ENCODE measurements around the gene MAN1C1.
"Not testable (repeated sequence)": the region's sequence is repeated elsewhere in the genome, so short reads cannot be mapped to it uniquely, and the experiment has no call there.

The MAN1C1 gene

DNA sequence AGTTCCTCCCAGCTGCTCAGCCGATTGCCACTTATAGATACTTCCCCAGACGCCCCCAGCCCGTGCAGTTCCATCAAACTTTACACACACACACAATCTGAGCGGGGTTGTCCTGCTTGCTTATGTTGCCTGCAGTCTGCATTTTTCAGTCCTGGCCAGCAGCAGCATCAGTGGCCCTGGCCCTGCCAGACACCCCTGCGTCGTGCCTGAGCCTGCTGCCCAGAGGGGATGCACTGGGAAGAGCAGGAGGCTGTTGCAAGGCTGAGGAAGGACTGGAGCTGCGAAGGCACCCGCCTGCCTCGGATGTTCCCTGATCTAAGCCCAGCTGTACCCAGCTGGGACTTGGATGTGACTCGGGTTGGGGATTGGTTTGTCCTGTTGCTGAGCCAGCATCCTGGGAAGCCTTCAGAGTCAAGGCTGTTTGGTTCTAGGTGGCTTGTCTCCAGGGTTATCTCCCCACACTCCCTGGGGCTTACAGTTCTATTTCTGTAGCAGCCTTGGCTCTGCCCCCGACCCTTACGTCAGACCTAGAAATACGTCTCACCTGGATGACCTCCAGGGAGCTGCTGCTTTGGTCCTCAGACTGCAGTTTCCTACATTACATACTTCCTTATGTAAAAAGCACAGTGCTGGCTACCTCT, 42.3 kb downstream of the MAN1C1 start:
- DNase-seq: no peak

DNA sequence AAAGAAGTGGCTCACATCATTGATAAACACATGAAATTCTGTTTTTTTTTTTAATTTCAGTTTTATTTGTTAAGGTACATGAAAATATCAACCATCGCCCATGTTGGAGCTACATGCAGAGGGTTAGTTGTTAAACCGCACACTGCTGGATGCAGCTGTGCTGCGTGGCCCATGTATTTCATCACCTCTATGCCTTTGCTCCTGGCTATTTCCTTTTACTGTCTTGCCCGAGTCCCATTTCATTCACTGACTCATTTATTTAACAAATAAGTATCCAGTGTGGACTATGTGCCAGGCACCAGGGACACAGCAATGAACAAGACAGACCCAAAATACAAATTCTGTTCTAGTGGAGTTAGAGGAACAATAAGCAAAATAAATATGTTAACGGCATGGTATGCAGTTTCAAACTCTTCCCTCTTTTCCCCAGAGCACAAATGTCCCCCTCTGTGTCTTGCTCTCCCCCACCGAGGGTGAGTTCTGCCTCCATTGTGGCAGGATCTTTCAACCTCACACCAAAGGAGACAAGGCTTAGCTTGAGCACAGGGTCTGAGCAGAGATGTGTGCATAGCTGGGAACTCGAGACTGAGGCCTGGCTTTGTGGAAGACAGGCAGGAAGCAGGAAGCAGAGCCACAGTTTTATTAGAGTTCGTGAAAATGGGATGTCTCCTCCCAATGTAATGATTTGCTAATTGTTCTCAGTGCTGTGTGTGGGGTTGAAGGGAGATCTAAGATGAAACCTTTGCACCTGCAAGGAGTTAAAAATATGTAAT, 44.6 kb downstream of the MAN1C1 start:
- no peak for DNase-seq

DNA sequence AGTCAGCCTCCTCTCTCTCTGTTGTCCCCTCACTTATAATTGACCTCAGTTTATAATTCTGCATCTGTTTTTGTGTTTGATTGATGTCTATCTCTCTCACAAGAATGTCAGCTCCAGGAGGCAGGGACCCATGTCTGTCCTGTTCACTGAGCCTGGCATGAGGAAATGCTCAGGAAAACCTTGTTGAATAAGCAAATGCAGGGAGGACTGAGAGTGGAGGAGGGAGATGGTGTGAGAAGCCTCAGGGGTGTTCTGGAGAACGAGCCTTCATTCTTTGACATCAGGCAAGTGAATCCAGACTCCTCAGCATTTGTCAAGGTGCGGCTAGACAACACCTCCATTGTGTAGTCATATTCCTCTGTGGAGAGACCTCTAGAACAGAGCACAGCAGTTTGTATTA, 45.5 kb downstream of the MAN1C1 start:
- no peak for DNase-seq

DNA sequence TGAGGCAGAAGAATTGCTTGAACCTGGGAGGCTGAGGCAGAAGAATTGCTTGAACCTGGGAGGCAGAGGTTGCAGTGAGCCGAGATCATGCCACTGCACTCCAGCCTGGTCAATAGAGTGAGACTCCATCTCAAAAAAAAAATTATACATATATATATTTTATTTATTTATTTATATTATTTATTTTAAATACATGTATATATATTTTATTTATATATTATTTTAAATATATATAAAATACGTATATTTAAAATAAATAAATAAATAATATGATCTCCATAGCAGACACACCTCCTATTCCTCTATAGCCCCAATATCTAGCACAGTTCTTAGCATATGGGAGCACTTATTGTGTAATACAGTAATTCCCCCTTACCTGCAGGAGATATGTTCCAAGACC, 46.4 kb downstream of the MAN1C1 start:
- not testable (repeated sequence) for DNase-seq

DNA sequence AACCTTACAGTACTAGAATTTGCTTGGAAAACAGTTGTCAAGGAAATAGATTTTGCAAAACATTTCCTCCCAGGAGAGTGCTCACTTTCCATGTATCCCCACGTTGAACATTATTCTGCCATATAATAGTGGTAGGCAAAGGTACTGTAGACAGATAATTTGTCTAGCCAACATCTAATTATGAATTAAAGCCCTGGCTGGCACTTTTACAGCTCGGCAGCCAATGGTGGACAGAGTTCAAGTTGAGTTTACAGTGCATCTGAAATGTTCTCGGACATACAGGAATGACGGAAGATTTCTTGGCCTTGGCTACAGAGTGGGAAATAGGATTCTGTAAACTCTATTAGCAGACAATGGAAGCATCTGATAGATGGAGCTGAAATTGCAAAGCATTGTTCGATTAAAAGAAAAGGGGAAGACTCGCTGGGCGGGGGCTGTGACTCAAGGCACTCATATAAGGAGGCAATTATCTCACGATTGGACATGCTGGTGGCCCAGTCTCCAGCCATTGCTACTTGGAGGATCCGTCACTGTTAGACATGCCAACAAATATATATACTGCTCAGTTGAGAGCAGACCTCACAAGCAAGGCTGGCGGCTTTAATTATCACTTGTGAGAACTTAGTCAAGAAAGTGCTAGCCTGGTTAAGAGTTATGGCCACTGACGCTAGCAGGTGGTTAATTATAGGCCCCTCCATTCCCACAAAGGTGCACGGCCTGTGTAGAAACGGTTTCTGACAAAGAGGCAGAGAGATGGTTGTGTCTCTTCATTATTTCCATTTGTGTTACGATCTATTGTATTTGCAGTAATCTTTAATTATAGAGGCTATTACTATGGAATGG, 48.0 kb downstream of the MAN1C1 start:
- no peak for DNase-seq

DNA sequence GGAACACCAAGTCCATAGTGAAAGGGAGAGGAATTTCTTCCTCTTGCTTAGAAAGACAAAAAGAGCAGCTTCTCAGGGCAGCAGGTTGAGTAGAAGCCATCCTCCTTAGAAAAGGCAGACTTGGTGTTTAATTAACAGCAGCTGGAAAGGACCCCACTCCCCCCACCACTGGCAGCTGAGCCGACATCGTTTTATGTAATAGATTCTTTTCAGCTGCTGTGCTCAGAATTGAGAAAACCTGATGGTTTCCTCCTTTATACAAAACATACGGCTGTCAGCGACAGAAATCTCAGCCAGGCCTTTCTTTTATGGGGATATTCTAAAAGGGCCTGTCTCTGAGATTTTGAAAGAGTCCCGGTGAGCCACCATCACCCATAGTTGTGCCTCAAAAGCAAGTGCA, 49.9 kb downstream of the MAN1C1 start:
- DNase-seq: no peak

DNA sequence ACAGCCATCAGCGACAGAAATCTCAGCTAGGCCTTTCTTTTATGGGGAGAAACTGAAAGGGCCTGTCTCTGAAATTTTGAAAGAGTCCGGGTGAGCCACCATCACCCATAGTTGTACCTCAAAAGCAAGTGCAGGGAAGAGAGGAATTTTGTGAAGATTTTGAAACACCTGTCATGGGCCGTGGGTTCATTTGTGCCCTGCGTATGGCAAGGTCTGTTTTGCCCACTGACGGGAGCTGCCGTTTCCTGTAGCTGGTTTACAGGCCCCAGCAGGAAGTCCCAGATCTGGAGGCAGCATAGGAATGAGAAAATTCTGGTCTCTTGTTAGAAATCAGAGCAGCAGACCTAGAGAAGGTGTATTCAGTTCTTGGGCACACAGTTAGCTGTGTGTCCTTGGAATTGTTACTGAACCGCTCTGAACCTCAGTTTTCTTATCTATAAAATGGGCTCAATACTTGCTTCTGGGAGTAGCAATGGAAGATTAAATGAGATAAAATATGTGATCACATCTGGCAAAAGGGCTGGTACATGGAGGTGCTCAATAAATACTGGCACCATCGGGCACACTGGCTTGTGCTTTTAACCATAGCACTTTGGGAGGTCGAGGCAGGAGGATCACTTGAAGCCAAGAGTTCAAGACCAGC, 52.5 kb downstream of the MAN1C1 start:
- DNase-seq: peak in 3 of 6 experiments; percentile 13 to 49 (median 27)

DNA sequence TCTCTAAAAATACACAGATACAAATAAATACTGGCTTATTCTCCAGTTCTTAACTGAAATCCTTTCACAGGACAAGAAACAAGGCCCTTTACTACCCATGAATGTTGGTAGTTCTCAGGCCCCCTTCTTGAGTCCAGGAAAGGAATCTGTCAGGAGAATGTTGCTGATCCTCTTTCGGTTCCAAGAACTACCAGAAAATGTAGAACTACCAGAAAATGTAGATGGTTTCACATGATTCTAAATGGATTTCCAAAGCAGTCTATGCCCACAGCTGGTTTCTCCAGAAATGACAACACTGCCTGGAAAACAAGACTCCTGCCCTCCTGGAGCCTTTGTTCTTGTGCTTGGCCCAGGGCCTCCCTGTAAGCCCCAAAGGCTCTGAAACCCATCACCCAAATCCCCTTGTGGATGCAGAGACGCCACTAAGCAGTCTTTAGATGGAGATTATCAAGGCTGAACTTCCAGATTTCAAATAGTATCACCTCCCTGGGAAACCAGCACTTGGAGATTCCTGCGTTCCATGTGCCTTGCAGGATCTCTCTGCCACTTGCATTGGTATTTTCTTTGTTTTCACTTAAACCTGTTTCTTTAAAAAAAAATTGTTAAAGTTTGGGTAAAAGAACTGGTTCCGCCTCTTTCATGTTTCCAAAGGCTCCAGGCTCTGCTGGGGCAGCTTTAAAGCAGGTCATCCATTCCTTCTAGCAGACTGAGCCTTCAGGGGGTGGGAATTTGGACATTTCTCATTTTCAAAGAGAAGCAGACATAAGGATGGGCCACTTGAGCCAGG, 53.4 kb downstream of the MAN1C1 start:
- no peak for DNase-seq

DNA sequence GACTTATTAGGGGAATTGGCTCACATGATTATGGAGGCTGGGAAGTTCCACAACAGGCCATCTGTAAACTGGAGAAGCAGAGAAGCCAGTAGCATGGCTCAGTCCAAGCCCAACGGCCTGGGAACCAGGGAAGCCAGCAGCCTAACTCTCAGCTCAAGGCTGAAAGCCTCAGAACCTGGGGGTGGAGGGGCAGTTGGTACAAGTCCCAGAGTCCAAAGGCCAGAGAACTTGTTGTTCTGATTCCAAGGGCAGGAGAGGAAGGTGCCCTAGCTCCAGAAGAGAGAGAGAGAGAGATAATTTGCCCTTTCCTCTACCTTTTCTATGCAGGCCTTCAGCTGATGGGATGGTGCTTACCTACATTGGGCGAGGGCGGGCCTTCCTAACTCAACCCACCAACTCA, 55.3 kb downstream of the MAN1C1 start:
- no peak for DNase-seq

DNA sequence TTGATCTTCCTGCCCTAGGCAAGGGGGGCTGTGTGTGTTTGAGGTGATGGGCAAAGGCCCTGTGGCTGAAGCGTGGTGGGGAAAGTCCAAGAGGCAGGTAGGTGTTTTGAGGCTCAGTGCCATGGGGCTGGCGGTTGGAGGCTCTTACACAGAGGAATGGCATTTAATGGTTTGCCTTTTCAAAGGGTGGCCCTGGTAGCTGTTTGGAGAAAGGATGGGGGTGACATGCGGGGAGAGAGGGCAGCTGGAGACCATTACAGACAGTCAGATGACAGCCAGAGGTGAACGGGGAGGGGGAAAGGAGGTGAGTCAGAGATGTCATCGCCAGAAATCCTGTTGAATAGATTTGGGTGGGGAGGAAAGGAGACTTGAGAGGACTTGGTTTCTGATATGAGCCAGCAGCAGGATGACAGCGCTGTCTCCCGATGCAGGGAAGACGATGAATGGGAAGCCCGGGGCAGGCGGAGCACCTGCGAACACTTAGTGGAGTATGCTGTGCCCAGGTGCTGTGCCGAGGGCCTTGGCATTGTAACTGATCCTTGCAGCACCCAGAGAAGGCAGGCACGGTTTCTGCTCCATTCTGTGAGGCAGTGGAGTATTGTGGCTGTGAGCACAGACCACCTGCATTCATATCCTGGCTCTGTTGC, 56.3 kb downstream of the MAN1C1 start:
- no peak for DNase-seq

DNA sequence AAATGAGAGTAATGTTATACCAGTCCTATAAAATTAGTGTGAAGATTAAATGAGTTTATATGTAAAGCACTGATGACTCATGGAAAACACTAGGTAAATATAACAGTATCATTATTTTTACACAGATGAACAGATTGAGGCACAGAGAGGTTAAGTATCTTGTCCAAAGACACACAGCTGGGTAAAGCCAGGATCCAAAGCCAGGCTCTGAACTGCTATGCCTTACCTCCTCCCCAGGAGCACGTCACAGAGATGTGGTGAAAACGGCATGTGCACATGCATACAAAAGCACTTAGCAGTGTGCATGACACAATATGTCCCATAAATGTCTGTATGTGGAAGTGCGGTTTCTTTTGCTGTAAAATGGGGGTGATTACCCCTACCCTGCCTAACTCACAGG, 56.9 kb downstream of the MAN1C1 start:
- peak in 1 of 6 experiments; percentile 10 for DNase-seq

DNA sequence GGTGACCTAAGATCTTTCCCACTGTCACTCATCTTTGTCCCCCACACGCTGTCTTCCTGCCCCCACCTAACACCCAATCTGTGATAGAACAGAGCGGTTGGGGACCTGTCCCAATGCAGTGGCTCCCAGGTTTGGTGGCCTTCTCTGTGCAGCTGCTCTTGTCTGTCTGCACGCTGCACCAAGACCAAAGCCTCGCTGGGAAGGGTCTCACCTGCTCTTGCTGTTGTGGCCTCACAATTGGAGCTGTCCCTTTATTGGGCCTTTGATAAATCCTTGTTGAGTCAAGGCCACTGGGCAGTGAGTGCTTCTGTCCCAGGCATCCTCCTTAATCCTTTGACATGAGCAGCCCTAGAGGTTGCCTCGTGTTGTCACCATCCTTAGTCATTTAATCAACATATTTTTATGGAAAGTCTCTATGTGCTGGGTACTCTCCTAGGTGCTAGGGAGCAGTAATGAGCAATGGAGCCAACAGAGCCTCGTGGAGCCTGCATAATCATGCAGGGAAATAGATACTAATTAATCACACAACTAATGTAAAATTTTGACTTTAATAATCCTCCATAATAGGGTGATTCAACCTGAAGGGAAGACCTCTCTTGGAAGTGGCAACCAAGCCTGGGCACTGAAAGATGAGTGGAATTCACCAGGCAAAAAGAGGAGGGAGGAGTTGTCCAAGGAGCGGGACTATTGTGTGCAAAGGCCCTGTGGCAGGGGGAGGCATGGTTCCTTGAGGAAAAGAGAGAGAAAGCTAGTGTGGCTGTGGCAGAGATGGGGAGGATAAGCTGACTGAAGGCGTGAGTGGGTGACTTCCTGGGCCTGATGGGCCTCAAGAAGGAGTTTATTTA, 57.6 kb downstream of the MAN1C1 start:
- no peak for DNase-seq

DNA sequence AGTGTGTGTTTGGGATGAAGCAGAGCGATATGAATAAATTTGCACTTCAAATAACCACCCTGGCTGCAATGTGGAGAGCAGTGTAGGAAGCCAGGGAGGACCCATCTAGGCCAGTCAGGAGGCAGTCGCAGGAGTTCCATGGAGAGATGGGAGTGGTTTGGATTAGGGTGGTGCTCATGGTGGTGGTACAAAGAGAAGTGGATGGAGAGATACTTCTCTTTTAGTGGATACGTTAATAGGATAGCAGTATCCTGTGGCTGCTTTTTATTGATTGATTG, 58.2 kb downstream of the MAN1C1 start:
- DNase-seq: no peak

DNA sequence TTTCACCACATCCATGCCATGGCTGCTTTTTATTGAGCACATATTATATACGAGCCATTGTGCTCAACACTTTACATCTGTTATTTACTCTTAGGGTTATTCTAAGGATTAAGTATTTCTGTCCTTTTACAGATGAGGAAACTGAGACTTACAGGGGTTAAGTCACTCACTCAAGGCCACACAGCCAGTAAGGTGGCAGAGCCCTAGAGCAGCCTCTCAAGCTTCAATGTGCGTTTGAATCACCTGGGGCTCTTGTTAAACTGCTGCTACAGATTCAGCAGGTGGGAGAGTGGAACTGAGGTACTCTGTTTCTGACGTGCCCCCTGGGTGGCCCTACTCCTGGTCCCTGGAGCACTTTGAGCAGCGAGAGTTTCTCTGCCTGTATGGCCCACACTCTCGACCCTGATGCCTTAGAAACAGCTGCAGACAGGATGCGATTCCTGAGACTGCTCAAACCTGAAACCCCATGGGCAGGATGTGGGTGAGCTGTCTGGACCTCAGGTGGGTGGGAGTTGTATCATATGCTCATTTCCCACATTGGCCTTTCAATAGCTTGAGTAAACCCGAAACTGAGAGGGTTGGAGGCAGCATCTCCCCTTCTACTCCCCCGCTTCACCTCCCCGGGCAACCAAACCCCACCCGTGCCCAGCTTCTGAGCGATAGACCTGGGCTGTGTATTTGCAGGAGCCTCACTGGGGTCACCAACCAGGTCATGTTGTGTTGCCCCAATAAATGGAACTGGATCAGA, 59.3 kb downstream of the MAN1C1 start:
- peak; percentile 51 to 89 (median 68) for DNase-seq

DNA sequence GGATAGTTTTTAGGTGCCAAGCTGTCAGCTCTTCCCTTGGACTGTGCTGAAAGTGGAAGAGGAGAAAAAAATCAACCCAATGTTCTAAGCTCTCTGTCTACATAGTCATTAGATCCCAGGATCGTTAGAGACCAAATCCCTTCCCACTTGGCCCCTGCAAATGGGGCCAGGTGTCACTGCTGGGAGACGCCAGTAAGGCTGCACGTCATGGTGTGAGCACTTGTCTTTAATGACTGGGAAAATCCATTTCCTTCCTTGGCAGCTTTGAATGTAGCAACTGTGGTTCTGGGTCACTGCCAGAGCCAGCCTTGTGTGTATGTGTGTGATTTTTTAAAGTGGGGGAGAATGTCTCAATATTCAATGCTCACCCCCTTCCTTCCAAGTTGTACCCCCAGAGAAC, 59.9 kb downstream of the MAN1C1 start:
- DNase-seq: peak in 2 of 6 experiments; percentile 11 to 60

DNA sequence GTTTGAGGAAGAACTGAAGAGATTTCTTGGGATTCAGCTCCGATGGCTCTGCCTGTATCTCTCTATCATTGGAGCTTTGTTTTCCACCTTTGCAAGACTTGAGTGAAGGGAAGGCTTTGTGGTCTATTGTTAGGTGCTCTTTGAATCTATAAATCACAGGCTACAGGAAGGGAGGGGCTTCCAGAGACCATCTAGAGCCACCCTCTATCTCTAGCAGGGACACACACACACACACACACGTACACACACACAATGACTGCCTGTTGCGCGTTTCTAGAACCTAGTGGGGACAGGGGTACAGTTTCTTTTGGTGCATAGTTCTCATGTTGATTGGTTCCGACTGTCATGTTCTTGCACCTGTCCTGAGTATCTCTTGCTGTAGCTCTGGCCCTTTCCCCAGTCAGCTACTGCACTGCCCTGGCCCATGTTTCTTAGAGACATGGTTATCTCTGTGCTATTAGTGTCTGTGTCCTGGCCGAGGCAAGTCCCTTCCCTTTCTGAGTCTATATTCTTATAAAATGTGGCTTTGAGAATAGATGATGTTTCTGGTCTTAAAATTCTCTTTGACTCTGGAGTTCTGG, 60.7 kb downstream of the MAN1C1 start:
- peak; percentile 4 to 56 (median 20) for DNase-seq

DNA sequence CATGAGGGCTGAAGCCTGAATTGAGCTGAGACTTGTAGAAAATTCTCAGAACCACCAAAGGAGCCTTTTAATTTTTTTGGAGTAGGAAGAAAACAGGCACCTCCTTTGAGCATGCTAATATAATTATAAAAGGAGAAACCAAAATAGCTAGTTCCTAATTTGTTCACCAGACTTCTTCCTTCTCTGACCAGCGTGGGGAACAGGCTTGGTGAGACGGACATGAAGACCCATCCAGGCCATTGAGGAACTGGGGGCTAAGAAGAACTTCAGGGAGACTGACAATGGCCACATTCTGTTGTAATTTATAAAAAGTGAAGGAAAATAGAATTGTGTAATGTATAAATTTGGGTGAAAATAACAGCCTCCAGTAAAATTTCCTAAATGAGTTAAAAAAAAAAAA, 62.6 kb downstream of the MAN1C1 start:
- no peak for DNase-seq

DNA sequence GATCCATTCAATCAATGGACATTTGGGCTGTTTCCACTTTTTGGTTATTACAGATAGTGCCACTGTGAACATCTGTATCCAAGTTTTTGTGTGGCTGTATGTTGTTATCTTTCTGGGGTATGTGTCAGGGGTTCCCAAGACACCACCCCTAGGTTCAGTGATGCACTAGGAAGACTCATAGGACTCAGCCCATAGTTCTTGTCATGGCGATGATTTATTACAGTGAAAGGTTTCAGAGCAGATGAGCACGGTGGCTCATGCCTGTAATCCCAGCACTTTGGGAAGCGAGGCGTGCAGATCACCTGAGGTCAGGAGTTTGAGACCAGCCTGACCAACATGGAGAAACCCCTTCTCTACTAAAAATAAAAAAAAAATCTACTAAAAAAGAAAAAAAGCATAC, 64.1 kb downstream of the MAN1C1 start:
- DNase-seq: no peak

DNA sequence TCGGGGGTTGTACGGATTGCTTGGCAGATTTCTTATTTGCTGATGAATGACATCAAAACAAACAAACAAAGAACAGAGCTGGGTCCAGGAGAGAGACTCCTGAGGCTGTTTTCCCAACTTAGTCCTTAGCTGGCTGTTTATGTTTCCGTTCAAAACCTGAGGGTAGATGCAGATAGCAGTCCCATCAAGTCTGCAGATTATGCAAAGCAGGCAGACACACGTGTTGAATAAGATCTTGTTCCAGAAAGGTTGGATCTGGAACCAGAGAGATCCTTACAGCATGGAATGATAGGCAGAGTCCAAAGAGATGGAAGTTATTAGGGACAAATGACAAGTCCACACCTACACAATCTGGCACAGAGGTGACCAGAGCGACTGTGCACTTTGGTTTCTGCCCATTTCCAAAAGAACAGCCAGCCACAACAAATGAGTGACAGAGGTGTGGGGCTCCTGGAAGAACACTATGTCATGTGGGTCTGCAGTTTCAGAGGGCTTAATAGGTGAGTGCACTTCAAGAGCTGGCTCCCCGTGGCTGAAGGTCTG, 65.5 kb downstream of the MAN1C1 start:
- no peak for DNase-seq

DNA sequence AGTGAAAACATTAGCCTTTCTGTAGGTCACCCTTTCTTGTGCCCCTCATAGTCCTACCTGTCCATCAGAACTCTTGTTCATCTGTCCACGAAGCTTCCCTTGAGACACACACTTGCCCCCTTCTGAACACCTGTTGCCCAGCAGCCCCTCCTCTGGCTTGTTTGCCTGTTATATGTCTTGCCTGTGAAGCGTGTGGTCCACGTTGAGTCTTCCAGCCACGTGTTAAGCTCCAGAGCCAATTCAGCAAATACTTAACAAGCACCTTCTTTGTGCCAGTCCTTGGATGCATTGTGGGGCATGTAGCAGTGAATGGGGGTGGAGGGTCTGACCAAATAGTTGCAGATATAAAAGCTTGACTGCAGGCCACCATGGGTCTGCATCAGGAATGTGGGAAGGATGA, 66.6 kb downstream of the MAN1C1 start:
- DNase-seq: no peak

Data from stimulated activated naive CD4-positive, alpha-beta T cell (primary cell).